Keratinocyte (primary cell): ENCODE results near the gene ASTN2.

Experiments used
- EZH2 ChIP-seq: IDR thresholded peaks from one replicate; pipeline ENCODE4 v1.6.1; 2012; ENCODE audit warnings: inconsistent platforms, mild to moderate bottlenecking, low read length, moderate library complexity
- TF ChIP-seq, protein P1 (sequence below), 3 experiments: IDR thresholded peaks in 1 of 3; conservative IDR thresholded peaks in 1 of 3; optimal IDR thresholded peaks in 1 of 3; 2 replicates in 2 of 3; 3 replicates in 1 of 3; pipeline versions ENCODE3 to v1.5.1; 2011; ENCODE audit warnings: low read length in 3 of 3, mild to moderate bottlenecking in 3 of 3, moderate library complexity in 2 of 3, control low read depth in 1 of 3, inconsistent platforms in 1 of 3; ENCODE audit not compliant: insufficient read depth in 2 of 3; ENCODE audit errors: extremely low read depth in 1 of 3

DNA sequence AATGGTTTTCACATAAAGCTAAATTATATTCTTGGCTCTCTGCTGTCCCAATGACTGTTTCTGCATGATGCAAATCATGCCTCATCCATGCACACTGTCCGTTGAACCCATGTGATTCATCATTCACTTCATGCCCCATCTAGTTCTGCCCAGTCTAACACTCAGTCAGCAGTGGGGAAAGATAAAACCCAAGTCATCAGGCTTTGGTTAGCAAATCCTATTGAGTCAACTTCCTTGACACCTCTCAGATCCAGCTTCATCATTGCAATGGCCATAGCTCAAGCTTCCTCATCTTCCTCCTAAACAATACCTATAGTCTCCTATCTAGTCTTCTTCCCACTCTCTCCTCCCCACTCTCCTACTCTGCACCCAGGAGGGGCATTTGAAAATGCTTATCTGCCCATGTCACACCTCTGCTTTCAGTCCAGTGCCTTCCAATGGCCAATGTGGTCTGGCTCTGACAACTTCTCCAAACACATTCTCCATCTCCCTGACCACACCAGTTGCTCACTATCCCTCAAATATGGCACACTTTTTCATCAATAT is 993.8 kb downstream of the ASTN2 start:
- TF ChIP-seq, protein P1, sequence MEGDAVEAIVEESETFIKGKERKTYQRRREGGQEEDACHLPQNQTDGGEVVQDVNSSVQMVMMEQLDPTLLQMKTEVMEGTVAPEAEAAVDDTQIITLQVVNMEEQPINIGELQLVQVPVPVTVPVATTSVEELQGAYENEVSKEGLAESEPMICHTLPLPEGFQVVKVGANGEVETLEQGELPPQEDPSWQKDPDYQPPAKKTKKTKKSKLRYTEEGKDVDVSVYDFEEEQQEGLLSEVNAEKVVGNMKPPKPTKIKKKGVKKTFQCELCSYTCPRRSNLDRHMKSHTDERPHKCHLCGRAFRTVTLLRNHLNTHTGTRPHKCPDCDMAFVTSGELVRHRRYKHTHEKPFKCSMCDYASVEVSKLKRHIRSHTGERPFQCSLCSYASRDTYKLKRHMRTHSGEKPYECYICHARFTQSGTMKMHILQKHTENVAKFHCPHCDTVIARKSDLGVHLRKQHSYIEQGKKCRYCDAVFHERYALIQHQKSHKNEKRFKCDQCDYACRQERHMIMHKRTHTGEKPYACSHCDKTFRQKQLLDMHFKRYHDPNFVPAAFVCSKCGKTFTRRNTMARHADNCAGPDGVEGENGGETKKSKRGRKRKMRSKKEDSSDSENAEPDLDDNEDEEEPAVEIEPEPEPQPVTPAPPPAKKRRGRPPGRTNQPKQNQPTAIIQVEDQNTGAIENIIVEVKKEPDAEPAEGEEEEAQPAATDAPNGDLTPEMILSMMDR (optimal IDR thresholded peaks at IDR 0.05 in 1 of 3, IDR thresholded peaks at IDR 0.05 in 1 of 3, conservative IDR thresholded peaks at IDR 0.05 in 1 of 3; ENCODE audit: extremely low read depth in 1 of 3, insufficient read depth in 2 of 3, low read length in 3 of 3): no peak
- TF ChIP-seq EZH2: no peak
